GM20000 (cell line): ENCODE measurements around the gene SNX13.

Experiments used
- DNase-seq: peaks from one replicate; pipeline ENCODE4 v3.0.0; 2012; ENCODE audit warnings: low spot score
- CTCF ChIP-seq: IDR thresholded peaks from 2 replicates; pipeline ENCODE4 v1.5.1; 2012; ENCODE audit warnings: mild to moderate bottlenecking, control low read depth; ENCODE audit errors: extremely low read depth, missing control alignments

SNX13 gene

GRCh38 chr7:17940302-17940883 is at the start of gene SNX13:
TSS of gene SNX13 (minus strand) at chr7:17940494. CDS start at chr7:17940295, 199 bp downstream.
- peak; percentile 90 for DNase-seq
- TF ChIP-seq CTCF: peak; percentile 12

- no peak for TF ChIP-seq CTCF
- no peak for DNase-seq
Observed at GRCh38 chr7:17989546-17989945, 49.3 kb upstream of the SNX13 start.

GRCh38 chr7:17988858-17989257 is 48.6 kb upstream of the SNX13 start:
- no peak for TF ChIP-seq CTCF
- DNase-seq: no peak

GRCh38 chr7:17988141-17988540 is 47.8 kb upstream of the SNX13 start:
- no peak for TF ChIP-seq CTCF
- DNase-seq: no peak

GRCh38 chr7:17986851-17987250 is 46.6 kb upstream of the SNX13 start:
- no peak for DNase-seq
- no peak for TF ChIP-seq CTCF

- no peak for DNase-seq
- TF ChIP-seq CTCF: no peak
Observed at GRCh38 chr7:17985473-17986239, 45.4 kb upstream of the SNX13 start.

- TF ChIP-seq CTCF: no peak
- no peak for DNase-seq
Observed at GRCh38 chr7:17984288-17984687, 44.0 kb upstream of the SNX13 start.
